AG09319 (cell line): ENCODE measurements around the gene AK5.

Source experiments
- DNase-seq: peaks from one replicate; pipeline ENCODE4 v3.0.0-alpha.2; 2010; ENCODE audit warnings: low read depth; ENCODE audit errors: extremely low read depth
- TF ChIP-seq, protein P1 (sequence below): IDR thresholded peaks from 2 replicates; pipeline ENCODE4 v1.5.1; 2011; ENCODE audit warnings: low read depth, mild to moderate bottlenecking, inconsistent platforms, low read length, moderate library complexity

AK5 gene

GRCh38 chr1:77562596-77563150 lies 280.9 kb downstream of the AK5 start:
- TF ChIP-seq, protein P1, sequence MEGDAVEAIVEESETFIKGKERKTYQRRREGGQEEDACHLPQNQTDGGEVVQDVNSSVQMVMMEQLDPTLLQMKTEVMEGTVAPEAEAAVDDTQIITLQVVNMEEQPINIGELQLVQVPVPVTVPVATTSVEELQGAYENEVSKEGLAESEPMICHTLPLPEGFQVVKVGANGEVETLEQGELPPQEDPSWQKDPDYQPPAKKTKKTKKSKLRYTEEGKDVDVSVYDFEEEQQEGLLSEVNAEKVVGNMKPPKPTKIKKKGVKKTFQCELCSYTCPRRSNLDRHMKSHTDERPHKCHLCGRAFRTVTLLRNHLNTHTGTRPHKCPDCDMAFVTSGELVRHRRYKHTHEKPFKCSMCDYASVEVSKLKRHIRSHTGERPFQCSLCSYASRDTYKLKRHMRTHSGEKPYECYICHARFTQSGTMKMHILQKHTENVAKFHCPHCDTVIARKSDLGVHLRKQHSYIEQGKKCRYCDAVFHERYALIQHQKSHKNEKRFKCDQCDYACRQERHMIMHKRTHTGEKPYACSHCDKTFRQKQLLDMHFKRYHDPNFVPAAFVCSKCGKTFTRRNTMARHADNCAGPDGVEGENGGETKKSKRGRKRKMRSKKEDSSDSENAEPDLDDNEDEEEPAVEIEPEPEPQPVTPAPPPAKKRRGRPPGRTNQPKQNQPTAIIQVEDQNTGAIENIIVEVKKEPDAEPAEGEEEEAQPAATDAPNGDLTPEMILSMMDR = no peak
- DNase-seq = no peak

GRCh38 chr1:77565321-77565720 lies 283.5 kb downstream of the AK5 start:
- DNase-seq = no peak
- TF ChIP-seq, protein P1 = no peak

DNA sequence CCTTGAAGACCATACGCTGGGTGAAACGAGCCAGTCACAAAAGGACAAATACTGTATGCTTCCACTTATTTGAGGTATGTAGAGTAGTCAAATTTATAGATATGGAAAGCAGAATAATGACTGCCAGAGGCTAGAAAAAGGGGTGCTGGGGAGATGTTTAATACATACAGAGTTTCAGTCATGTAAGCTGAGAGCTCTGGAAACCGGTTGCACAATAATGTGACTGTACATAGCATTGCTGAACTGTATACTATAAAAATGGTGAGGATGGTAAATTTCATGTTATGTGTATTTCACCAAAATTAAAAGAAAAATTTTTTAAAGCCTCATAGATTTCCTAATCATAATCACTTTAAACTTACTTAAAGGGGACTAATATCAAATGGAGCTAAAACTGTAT lies 289.8 kb downstream of the AK5 start:
- TF ChIP-seq, protein P1 = no peak
- DNase-seq = no peak

DNA sequence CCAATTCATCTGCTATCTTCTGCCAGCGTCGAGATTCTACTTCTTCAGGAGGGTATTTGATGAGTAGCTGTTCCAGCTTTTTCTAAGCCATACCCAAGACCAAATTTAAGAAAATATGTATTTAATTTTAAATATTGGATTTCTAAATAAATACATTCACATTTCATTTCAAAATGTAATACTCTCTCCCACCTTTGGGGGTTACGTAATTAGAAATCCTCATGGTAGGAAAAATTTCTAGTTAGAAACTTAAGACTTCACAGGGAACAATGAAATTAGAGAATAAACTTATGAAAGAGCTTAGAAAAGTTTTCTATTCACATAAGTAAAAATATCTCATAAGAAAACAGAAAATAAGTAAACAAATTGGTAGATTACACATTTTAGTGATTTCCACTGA lies 297.7 kb downstream of the AK5 start:
- TF ChIP-seq, protein P1 = no peak
- no peak for DNase-seq

DNA sequence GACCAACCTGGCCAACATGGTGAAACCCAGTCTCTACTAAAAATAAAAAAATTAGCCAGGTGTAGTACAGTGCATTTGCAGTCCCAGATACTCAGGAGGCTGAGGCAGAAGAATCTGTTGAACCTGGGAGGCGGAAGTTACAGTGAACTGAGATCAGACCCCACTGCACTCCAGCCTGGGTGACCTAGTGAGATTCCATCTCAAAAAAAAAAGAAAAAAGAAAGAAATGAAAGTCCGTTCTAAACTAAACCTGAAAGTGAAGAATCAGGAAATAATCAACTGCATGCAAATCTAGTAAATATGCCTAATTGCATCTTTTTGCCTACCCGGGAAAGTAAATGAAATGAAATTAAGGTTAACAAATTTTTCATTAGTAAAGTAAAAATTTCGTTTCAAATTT lies 301.1 kb downstream of the AK5 start:
- DNase-seq = no peak
- TF ChIP-seq, protein P1 = no peak

- TF ChIP-seq, protein P1 = no peak
- no peak for DNase-seq
These were observed 301.7 kb downstream of the AK5 start for GRCh38 chr1:77583483-77583882.

DNA sequence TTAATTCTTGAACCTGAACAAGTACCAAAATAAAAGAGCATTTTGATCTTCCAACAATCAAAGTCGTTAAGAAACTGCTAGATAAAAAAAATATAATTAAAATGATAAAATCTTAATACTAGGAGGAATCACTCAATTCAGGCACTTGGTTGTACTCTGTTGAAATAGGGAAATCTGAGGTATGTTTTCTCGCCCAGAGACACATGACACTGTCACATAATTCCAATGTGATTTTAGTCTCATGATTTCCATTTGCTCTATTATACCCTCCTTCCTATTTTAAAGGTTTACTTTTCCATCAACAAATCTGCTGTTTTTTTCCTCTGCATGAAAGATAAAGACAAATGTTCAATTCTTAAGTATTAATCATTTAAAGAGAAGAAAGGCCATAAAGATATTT lies 303.1 kb downstream of the AK5 start:
- TF ChIP-seq, protein P1 = no peak
- no peak for DNase-seq
